NCI-H526 treated with DMSO at 0.1 percent for 48 hours (cell line): Measurements from ENCODE around the gene TIMP3.

Experiments used
- DNase-seq: peaks from one replicate; lab custom pipeline; 2025; lab: John Stamatoyannopoulos, UW

The TIMP3 gene

GRCh38 chr22:32786027-32786418, 15.5 kb upstream of the TIMP3 start:
- no peak for DNase-seq

DNA sequence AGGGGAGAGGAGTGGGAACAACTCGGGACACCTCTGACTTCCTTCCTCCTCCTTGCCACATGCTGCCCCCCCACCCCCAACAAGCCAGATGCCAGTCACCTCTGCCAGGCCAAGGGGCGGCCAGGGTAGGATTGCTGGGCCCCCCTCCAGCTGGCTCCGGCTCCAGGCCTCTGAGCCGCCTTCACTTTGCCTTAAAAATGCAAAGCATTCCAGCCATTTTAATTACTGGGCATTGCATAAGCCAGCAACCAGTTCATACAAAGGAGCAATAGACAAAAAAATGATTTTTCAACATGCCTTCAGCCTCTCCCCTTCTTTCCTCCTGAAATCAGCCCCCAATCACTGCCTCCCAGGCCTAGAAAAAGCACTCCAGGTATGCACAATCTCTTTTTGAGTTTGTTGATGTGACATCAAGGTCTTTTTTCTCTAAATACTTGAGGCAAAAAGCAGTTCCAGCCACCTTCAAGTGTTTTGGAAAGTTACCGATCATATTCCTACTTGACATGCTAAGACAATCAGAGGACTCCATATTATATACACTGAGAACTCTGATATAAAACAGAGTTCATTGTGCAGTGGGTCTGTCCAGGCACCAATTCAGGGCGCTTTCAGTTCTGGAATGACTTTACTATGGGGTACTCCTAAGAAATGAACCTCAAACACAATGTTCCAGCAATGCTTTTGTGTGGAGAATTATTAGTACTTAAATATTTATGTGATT, 12.4 kb upstream of the TIMP3 start:
- no peak for DNase-seq

DNA sequence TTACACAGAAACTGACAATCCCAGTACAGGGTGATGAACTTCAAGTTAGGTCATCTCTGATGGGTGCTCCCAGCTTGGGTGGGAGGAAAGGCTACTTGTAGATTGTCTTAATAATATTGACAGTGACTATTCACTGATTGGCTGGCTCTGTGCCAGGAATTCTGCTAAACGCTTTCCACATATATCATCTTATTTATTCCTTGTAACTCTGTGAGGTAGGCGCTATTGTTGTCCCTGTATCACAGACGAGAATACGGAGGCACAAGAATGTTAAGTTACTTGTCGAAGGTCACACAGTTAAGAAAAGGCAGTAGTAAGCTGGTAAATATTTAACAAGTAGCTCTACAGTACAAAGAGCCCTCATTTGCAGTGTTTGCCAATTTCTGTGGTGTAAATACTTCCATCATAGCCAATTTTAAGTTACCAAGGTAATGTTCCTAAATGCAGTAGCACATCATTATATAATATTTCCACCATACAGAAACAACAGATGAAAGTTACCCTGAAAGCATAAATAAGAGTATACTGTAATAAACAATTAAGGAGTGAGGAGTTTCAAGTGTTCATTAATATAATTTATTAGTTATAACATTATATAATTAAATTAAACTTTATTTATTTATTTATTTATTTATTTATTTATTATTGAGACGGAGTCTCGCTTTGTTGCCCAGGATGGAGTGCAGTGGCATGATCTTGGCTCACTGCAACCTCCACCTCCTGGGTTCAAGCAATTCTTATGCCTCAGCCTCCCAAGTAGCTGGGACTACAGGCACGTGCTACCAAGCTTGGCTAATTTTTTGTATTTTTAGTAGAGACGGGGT, 11.5 kb upstream of the TIMP3 start:
- DNase-seq: no peak

DNA sequence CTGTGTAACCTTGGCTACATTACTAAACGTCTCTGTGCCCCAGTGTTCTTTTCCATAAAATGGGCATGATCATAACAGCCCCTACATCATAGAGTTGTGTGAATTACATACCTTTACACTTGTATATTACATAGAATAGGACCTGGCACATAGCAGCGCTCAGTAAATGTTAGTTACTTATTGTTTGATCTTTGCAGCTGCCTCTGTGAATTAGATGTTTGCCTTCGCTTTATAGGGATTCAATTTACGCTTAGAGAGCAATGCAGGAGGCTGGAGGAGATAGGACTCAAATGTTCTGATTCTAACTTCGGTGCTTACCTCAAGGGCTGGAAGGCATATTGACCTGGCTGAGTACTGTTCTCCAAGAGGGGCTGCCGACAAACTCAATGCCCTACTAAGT, 10.4 kb upstream of the TIMP3 start:
- DNase-seq: no peak

- DNase-seq: no peak
Measured at GRCh38 chr22:32791485-32791884, 10.0 kb upstream of the TIMP3 start.

- no peak for DNase-seq
Measured at GRCh38 chr22:32793589-32793988, 7.9 kb upstream of the TIMP3 start.

GRCh38 chr22:32794449-32795213, 6.9 kb upstream of the TIMP3 start:
- no peak for DNase-seq

DNA sequence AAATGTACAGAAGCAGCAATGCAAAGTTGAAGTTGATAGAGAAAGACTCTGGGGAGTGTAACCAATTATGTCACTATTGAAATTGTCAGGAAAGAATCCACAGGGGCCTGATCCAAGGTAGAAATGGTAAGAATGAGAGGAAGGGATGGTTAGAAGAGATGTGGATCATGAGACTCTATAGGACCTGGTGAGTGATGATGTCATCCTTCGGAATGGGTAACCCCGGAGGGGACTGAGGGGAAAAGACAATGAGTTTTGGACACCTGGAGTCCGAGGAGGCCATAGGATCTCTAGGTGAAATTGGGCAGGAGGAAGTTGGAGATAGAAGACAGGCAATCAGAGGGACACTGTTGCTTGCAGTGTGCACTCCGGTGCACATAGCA, 6.3 kb upstream of the TIMP3 start:
- no peak for DNase-seq

DNA sequence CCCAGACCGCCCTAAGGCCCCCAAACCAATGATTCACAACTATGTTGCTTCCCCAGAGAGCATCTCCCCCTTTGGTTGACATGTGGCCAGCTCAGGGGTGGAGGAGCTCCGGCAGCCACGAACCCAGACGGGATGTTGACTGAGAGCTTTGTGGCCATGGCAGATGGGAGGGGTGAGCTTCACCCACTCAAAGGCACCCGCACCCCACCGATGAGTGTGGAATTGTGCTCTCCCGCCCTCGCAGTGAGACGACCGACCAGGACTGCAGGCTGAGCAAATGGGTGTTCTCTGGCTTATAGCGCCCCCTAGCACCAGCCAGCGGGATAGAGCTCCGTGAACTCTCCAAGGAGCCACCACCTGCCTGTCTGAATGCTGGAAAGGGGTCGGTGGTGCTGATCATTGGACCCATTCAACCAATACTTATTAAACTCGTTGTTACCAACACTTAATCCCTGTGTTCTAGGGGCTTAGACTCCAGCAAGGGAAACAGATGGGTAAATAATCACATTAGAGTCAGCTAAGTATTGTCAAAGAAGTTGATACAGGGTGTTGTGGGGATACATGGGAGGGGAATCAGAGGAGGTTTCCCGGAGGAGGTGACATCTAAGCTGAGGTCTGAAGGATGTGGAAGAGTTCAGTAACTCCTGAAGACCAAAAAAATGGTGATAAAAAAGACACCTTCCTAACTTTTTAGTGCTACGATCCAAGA, 4.5 kb upstream of the TIMP3 start:
- peak; percentile 2 for DNase-seq

GRCh38 chr22:32799496-32799895, 2.0 kb upstream of the TIMP3 start:
- DNase-seq: no peak

DNA sequence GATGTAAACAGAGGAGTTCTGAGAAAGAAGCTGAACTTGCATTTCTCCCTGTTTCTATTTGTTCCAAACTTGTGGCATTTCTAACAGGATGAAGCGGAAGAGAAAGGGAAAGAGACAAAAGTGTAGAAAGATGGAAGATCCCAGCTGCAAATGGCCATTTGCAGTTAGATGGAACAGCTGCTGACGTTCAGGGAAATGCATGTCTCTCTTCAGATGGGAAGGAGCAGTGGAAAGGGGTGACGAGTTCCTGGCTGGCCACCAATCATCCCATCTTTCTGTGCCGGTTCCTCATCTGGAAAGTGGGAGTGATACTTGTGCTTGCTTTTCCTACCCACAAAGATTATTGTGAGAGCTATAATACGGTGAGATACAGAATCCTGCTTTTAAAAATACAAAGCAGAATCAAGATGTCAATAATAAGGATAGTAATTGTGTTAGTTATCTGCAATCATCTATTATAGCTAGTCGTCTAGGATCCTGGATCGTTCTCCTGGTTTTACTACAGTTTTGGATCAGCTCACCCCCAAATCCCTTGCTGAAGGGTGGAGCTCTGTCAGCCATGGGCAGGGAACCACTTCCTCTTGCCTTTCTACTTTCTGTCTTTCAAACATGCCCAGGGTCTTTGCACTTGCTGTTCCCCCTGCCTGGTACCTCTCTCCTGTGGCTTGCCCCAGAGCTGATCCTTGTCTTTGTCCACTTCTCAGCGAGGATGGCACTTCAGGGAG, 1.2 kb upstream of the TIMP3 start:
- DNase-seq: no peak

- no peak for DNase-seq
Measured at GRCh38 chr22:32800994-32801536, 440 bp upstream of the TIMP3 start.

GRCh38 chr22:32802237-32802765, 796 bp downstream of the TIMP3 start:
- DNase-seq: no peak

GRCh38 chr22:32803020-32803737, 1.7 kb downstream of the TIMP3 start:
- no peak for DNase-seq

- no peak for DNase-seq
Measured at GRCh38 chr22:32803738-32804435, 2.4 kb downstream of the TIMP3 start.

DNA sequence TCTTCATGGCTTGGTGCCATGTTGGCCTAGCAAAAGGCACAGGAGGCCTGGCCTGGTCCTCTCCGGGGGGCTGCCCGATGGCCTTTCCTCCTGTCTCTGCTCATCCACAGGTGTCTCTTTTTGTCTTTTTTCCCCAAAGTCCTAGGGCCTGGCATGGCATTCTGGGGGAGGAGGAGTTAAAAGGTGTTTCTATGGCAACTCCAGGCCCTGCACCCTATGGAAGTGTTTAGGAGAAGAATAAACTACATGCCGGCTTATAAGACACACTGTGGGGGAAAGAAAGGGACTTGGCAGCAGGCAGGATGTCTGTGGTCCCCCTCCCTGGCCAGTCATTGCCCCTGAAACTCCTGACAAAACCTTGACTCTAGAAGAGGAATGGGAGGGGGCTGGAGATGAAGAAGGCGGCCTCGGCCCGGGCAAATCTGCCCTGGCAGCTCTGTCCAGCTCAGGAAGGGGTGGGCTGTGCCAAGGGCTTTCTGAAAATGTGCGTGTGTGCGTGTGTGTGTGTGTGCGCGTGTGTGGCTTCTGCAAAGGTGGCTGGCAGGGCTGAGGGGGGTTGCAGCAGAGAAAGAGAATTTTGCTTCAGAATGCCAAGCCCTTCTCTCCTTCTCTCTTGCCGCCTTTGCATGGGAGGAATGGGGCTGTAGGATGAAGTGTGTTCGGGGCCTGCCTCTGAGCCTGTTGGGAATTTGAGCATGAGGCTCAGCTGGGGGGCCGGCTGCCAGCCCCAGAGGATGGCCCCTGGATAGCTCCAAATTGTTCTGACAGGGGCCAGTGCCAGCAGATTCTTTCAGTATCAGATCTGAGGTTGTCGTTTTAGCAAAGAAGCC, 3.2 kb downstream of the TIMP3 start:
- no peak for DNase-seq

- DNase-seq: no peak
Measured at GRCh38 chr22:32805361-32805881, 3.9 kb downstream of the TIMP3 start.

DNA sequence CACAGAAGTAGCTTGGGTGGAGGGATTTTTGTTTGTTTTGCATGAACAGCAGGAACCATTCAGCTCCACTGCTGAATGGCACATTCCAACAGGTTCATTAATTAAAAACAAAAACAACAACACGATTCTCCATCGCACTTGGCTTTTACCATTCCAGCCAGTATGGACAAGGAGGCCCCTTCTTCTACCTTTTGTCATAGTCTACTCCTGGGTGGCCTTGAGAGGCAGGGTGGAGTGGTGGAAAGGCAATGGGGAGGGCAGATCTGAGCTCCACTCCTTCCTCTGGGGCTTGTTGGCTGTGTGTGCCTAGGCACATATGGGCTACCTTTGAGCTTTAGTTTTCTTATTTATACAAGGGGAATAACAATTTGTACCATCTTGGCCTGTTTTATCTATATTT, 4.8 kb downstream of the TIMP3 start:
- DNase-seq: no peak
